Spleen (tissue), 11 donors: ENCODE measurements around the gene MLYCD. TPM values are rescaled to one million over a fixed set of nuclear protein-coding genes. Genes with fewer than 3 reads are reported as not detected.

Source experiments
- DNase-seq: peaks from one replicate; pipeline ENCODE4 v3.0.0-alpha.2; 2020
- H3K27ac ChIP-seq, 8 donors: fragments of 200-600 bp; sonication (generic) in 7 of 8; 1 replicate in 4 of 8; 2 replicates in 4 of 8; pipeline versions ENCODE4 v1.5.0 to v1.8.0; 2016 to 2021; ENCODE audit warnings: inconsistent platforms in 4 of 8, mild to moderate bottlenecking in 4 of 8, moderate library complexity in 1 of 8
- H3K27me3 ChIP-seq, 7 donors: fragments of 200-600 bp; sonication (generic) in 6 of 7; replicated peaks in 1 of 7; 1 replicate in 4 of 7; 2 replicates in 3 of 7; pipeline versions ENCODE4 v1.5.0 to v1.8.0; 2016 to 2021; ENCODE audit warnings: inconsistent platforms in 3 of 7, mild to moderate bottlenecking in 1 of 7
- H3K36me3 ChIP-seq, 6 donors: fragments of 200-600 bp; sonication (generic) in 5 of 6; 1 replicate in 4 of 6; 2 replicates in 2 of 6; pipeline versions ENCODE4 v1.5.0 to v1.8.0; 2016 to 2021; ENCODE audit warnings: inconsistent platforms in 2 of 6
- H3K4me1 ChIP-seq, 6 donors: fragments of 200-600 bp; sonication (generic) in 5 of 6; 1 replicate in 3 of 6; 2 replicates in 3 of 6; pipeline versions ENCODE4 v1.5.0 to v1.8.0; 2016 to 2021; ENCODE audit warnings: inconsistent platforms in 3 of 6
- H3K4me3 ChIP-seq, 8 donors: fragments of 200-600 bp; sonication (generic) in 7 of 8; 1 replicate in 4 of 8; 2 replicates in 4 of 8; pipeline versions ENCODE4 v1.5.0 to v1.8.0; 2016 to 2021; ENCODE audit warnings: inconsistent platforms in 4 of 8, mild to moderate bottlenecking in 4 of 8, moderate library complexity in 2 of 8
- H3K9me3 ChIP-seq, 8 donors: fragments of 200-600 bp; sonication (generic) in 7 of 8; 1 replicate in 4 of 8; 2 replicates in 4 of 8; pipeline versions ENCODE4 v1.5.0 to v1.8.0; 2016 to 2021; ENCODE audit warnings: inconsistent platforms in 4 of 8
- CTCF ChIP-seq, 11 experiments: fragments of 200-600 bp in 7 of 11; fragments of 450-650 bp in 4 of 11; sonication (generic) in 4 of 11; IDR thresholded peaks in 8 of 11; conservative IDR thresholded peaks in 3 of 11; 1 replicate in 7 of 11; 2 replicates in 4 of 11; pipeline versions ENCODE4 v1.4.0 to v1.8.0; 2016 to 2021; ENCODE audit warnings: antibody characterized with exemption in 11 of 11, inconsistent platforms in 4 of 11, mild to moderate bottlenecking in 1 of 11
- POLR2A ChIP-seq, 3 donors: fragments of 450-650 bp; IDR thresholded peaks; one replicate each; pipeline ENCODE4 v1.5.1; 2017; ENCODE audit warnings: antibody characterized with exemption in 3 of 3, mild to moderate bottlenecking in 1 of 3
- POLR2AphosphoS5 ChIP-seq, 3 donors: sonication (generic); formaldehyde crosslinking; IDR thresholded peaks; one replicate each; pipeline ENCODE4 v1.5.1; 2017; ENCODE audit warnings: antibody characterized with exemption in 3 of 3
- WGBS, 5 donors: extraction: QIAGEN DNeasy Blood & Tissue Kit in 3 of 5; methylation state at CpG; one replicate each; pipeline versions ENCODE4 v1.1.5 to v1.1.7; 2013 to 2018; 5-methylcytosine and 5-hydroxymethylcytosine counted together
- intact Hi-C: fragments of 100-400 bp; cut with DNase I; formaldehyde crosslinking; loops from one replicate; pipeline ENCODE4 v1.15.0; 2023; ENCODE audit warnings: low total_unique reads
- polyA plus RNA-seq, 3 donors: library from polyadenylated mRNA; stranded (reverse); fragments of 200-250 nt; gene quantifications; one replicate each; pipeline ENCODE4 v1.2.1, GENCODE V29; 2013
- total RNA-seq, 7 donors: library from RNA; depleted of rRNA in 3 of 7; stranded (reverse); fragments of >200 nt in 3 of 7; fragmentation: NEBNext Ultra II Directional in 4 of 7; extraction: Animal tissue kit (Norgen Biotek cat#: 25700) in 4 of 7; gene quantifications; one replicate each; pipeline versions ENCODE4 v1.1.0 to v1.2.1, GENCODE V29; 2016 to 2021
- donor health status: healthy with polysubstance abuse.
- donor health status: DM: no; HTN: no; CAD: no; lungs with moderate emphysema.
- donor health status: DM: no; HTN: no; CAD: no.
- donor health status: Bipolar disorder and iron deficiency.
- donor health status: healthy.
- donor health status: DM: no; HTN: no; CAD: no.
- donor health status: DM: yes; HTN: yes; CAD: no.

The MLYCD gene
- total and polyA plus RNA-seq, 10 donors, result 2.0 to 14.3 (median 9.9) TPM

- 91 to 95% (median 94%) methylated on average over 9 of the region's 9 CpGs for WGBS, 5 donors
- TF ChIP-seq POLR2A (IDR thresholded peaks at IDR 0.05) (no peak), POLR2AphosphoS5 (IDR thresholded peaks at IDR 0.05) (no peak), CTCF (IDR thresholded peaks at IDR 0.05 in 8 of 11, conservative IDR thresholded peaks at IDR 0.05 in 3 of 11) (no peak)
- intact Hi-C loops, result no loop called here
- Histone ChIP-seq H3K4me1 (peaks cover 6 to 63% (median 29%) of the 10 kb centered on the region in 6 donors), H3K9me3 (no peaks in the 10 kb centered on the region), H3K27me3 (no peaks in the 10 kb centered on the region), H3K27ac (no peak overlapping the region), H3K36me3 (peaks cover 0 to 23% (median 0%) of the 10 kb centered on the region in 6 donors), H3K4me3 (no peak overlapping the region)
- DNase-seq, result no peak
Observed at GRCh38 chr16:83900571-83900970, 1.7 kb downstream of the MLYCD start.

GRCh38 chr16:83901101-83901500 is 2.2 kb downstream of the MLYCD start:
- intact Hi-C loops, result no loop called here
- H3K27me3 ChIP-seq, result no peaks in the 10 kb centered on the region
- no peak for TF ChIP-seq CTCF (IDR thresholded peaks at IDR 0.05 in 8 of 11, conservative IDR thresholded peaks at IDR 0.05 in 3 of 11)
- TF ChIP-seq POLR2A (IDR thresholded peaks at IDR 0.05), result no peak
- no peak for TF ChIP-seq POLR2AphosphoS5 (IDR thresholded peaks at IDR 0.05)
- peaks cover 6 to 63% (median 29%) of the 10 kb centered on the region in 6 donors for H3K4me1 ChIP-seq
- no peak for DNase-seq
- H3K4me3 ChIP-seq, result no peak overlapping the region
- H3K9me3 ChIP-seq, result no peaks in the 10 kb centered on the region
- WGBS, 5 donors, result 94 to 98% (median 95%) methylated on average over 3 of the region's 3 CpGs
- H3K27ac ChIP-seq, result no peak overlapping the region
- H3K36me3 ChIP-seq, result peaks cover 0 to 27% (median 0%) of the 10 kb centered on the region in 6 donors

- DNase-seq, result no peak
- Histone ChIP-seq H3K27ac (no peak overlapping the region), H3K4me1 (peaks cover 6 to 53% (median 20%) of the 10 kb centered on the region in 6 donors), H3K4me3 (no peak overlapping the region), H3K36me3 (peaks cover 0 to 51% (median 14%) of the 10 kb centered on the region in 6 donors), H3K9me3 (no peaks in the 10 kb centered on the region), H3K27me3 (no peaks in the 10 kb centered on the region)
- intact Hi-C loops, result no loop called here
- WGBS, 5 donors, result 85 to 89% (median 87%) methylated on average over 10 of the region's 10 CpGs
- TF ChIP-seq POLR2AphosphoS5 (IDR thresholded peaks at IDR 0.05), result no peak
- TF ChIP-seq CTCF (IDR thresholded peaks at IDR 0.05 in 8 of 11, conservative IDR thresholded peaks at IDR 0.05 in 3 of 11), result no peak
- no peak for TF ChIP-seq POLR2A (IDR thresholded peaks at IDR 0.05)
Observed at GRCh38 chr16:83903751-83904150, 4.8 kb downstream of the MLYCD start.

GRCh38 chr16:83906683-83907082 is 7.8 kb downstream of the MLYCD start:
- Histone ChIP-seq H3K9me3 (no peaks in the 10 kb centered on the region), H3K27ac (no peak overlapping the region), H3K27me3 (no peaks in the 10 kb centered on the region), H3K4me1 (peaks cover 0 to 29% (median 4%) of the 10 kb centered on the region in 6 donors), H3K36me3 (peaks cover 0 to 78% (median 39%) of the 10 kb centered on the region in 6 donors), H3K4me3 (no peak overlapping the region)
- intact Hi-C loops, result no loop called here
- TF ChIP-seq POLR2A (IDR thresholded peaks at IDR 0.05) (no peak), POLR2AphosphoS5 (IDR thresholded peaks at IDR 0.05) (no peak), CTCF (IDR thresholded peaks at IDR 0.05 in 8 of 11, conservative IDR thresholded peaks at IDR 0.05 in 3 of 11) (no peak)
- no peak for DNase-seq
- WGBS, 5 donors, result 87 to 94% (median 88%) methylated on average over 8 of the region's 8 CpGs
